ENCODE results near the gene OSBPL6.

DNA sequence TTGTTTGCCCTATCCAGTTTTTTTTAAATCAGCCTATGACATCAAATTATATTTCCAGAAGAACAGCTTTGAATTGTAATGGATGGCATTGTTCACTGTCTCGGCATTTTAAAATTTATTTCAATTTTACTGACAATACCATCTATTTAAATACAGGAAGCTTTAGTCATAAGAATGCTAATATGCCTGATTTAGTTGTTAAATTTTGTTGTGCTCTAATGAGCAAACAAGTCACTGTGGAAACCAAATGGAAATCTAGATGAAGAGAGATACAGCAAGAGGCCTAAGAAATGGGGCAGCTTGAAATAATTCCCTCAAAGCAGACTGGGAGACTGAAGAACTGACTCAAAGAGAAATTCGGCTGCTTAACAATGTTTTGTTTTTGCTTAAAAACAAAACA lies 76.8 kb downstream of the OSBPL6 start:
- TF ChIP-seq, protein P1, sequence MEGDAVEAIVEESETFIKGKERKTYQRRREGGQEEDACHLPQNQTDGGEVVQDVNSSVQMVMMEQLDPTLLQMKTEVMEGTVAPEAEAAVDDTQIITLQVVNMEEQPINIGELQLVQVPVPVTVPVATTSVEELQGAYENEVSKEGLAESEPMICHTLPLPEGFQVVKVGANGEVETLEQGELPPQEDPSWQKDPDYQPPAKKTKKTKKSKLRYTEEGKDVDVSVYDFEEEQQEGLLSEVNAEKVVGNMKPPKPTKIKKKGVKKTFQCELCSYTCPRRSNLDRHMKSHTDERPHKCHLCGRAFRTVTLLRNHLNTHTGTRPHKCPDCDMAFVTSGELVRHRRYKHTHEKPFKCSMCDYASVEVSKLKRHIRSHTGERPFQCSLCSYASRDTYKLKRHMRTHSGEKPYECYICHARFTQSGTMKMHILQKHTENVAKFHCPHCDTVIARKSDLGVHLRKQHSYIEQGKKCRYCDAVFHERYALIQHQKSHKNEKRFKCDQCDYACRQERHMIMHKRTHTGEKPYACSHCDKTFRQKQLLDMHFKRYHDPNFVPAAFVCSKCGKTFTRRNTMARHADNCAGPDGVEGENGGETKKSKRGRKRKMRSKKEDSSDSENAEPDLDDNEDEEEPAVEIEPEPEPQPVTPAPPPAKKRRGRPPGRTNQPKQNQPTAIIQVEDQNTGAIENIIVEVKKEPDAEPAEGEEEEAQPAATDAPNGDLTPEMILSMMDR (IDR thresholded peaks at IDR 0.05; ENCODE audit: borderline replicate concordance, extremely low read depth, low read length, poor library complexity, severe bottlenecking): no peak
- no peak for TF ChIP-seq EZH2 (IDR thresholded peaks at IDR 0.05; ENCODE audit: borderline replicate concordance, low read depth, low read length, severe bottlenecking)
